Measurements from ENCODE around the gene PTX4.

DNA sequence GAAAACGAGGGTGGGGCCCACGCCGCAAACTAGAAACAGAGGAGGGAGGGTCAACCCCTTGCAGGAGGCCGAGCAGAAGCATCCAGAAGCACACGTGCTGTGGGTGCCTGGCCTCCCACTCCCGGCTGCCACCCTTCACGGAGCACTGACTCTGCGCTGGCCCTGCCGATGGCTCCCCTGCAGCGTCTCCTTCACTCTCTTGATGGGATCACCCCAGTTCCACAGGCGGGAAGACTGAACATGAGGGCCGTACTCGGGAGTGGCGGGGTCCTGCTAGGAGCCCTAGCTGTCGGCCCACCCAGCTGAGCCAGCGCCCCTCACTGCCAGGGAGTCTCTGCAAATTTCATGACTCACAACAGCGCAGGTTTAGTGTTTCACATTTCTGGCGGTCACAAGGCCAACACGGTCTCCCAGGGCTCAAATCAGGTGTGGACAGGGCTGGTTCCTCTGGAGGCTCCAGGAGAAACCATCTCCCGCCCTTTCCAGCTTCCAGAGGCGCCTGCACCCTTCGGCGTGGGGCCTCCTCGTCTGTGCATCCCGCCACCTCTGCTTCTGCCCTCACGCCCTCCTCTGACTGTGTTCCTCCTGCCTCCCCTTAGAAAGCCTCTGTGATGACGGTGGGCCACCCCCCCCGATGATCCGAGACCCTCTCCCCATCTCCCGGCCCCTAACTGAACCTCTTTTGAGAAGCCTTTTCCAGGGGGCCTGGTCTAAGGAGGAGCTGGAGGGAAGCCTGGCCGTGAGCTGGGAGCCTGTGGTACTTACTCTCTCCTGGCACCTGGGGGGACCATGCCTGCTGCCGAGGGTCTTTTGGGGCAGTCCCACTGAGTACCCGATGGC, 2.0 kb downstream of the PTX4 start:
- TF ChIP-seq, protein P1, sequence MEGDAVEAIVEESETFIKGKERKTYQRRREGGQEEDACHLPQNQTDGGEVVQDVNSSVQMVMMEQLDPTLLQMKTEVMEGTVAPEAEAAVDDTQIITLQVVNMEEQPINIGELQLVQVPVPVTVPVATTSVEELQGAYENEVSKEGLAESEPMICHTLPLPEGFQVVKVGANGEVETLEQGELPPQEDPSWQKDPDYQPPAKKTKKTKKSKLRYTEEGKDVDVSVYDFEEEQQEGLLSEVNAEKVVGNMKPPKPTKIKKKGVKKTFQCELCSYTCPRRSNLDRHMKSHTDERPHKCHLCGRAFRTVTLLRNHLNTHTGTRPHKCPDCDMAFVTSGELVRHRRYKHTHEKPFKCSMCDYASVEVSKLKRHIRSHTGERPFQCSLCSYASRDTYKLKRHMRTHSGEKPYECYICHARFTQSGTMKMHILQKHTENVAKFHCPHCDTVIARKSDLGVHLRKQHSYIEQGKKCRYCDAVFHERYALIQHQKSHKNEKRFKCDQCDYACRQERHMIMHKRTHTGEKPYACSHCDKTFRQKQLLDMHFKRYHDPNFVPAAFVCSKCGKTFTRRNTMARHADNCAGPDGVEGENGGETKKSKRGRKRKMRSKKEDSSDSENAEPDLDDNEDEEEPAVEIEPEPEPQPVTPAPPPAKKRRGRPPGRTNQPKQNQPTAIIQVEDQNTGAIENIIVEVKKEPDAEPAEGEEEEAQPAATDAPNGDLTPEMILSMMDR (IDR thresholded peaks at IDR 0.05), result no peak
- no peak for TF ChIP-seq POLR2A (IDR thresholded peaks at IDR 0.05)

Measured in lower leg skin (tissue), 3 donors.